Ammon's horn (tissue), 1 donor: ENCODE data around the gene DNAH6.
"Not testable (repeated sequence)": the region's sequence is repeated elsewhere in the genome, so short reads cannot be mapped to it uniquely, and the experiment has no call there.

Source experiments
- DNase-seq: peaks from one replicate; pipeline ENCODE4 v3.0.0-alpha.2; 2016; ENCODE audit warnings: low spot score

Gene DNAH6, protein sequence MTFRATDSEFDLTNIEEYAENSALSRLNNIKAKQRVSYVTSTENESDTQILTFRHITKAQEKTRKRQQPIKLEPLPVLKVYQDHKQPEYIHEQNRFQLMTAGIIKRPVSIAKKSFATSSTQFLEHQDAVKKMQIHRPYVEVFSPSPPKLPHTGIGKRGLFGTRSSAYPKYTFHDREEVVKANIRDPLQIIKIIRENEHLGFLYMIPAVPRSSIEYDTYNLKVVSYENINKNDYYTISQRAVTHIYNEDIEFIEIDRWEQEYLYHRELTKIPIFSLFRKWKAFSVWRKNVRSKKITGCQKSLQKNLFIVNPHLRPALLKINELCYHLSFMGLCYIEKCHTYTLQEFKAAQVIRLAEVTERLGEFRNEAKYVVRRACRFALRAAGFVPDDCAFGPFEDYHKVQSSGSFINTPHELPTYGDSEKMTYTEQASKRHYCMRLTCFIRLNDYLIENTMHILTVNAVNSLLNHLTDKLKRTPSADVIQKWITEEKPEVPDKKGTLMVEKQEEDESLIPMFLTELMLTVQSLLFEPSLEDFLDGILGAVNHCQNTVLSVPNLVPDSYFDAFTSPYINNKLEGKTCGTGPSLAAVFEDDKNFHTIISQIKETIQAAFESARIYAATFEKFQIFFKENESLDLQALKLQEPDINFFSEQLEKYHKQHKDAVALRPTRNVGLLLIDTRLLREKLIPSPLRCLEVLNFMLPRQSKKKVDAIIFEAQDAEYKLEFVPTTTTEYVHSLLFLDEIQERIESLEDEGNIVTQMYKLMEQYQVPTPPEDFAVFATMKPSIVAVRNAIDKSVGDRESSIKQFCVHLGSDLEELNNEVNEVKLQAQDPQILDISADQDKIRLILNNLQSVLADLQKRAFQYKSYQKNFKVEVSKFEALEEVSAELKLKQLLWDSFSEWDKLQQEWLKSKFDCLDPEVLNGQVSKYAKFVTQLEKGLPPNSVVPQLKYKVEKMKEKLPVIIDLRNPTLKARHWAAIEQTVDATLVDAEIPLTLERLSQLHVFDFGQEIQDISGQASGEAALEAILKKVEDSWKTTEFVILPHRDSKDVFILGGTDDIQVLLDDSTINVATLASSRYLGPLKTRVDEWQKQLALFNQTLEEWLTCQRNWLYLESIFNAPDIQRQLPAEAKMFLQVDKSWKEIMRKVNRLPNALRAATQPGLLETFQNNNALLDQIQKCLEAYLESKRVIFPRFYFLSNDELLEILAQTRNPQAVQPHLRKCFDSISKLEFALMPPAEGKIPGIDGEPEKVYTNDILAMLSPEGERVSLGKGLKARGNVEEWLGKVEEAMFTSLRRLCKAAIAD (N-terminal part only)

DNA sequence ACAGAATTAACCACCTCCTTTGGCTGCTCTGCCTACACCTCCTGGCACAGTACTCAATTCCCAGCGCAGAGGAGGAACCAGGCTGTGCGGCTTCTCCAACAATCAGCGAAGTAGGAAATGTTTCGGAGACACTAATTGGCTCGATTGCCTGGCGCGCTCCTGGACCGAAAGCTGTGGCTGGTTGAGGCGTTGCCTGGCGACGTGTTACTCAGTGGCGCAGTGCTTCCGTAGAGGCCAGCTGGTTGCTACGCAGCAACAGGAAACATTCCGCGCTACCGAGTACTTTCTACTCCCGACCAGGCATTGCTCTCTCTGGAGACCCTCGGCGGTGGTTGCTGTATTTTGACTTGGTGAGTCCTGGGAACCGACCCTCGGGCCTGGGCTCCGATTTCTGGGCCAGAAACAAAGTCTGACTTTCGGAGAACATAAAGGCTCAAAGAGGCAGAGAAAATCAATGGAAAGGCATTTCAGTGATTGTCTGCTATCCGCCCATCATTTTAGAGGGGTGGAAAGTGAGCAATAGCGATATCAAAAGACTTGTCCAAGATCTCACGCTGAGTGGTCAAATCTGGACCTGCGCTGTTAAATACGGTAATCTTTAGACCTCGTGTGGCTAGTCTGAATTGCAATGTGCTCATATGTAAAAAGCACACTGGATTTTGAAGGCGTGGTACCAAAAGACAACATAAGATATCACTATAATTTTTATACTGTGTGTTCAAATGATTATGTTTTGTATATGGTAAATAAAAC, at the start of gene DNAH6:
Gene DNAH6 (plus strand): TSS at position 265 of the 753 bp plus-strand sequence. CDS start 1,329 bp downstream, outside the sequence.
- peak; percentile 98 for DNase-seq

DNA sequence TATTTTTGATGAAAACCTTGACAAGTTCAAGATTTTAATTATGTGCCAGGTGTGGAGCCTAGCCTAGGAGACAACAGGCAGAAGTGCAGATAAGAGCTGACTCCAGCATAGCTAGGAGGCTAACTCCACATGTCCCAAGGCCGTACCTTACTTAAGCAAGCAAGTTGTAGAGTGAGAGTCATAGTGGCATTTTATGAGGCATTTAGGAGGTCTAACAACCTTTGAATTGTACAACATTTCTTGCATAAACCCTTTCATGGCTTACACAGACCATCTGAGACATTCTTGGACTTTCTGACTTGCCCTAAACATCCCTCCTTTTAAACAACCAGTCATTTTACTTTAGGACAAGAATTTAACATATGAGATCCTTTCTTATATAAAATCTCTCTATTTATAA, 48.9 kb upstream of the DNAH6 start:
- no peak for DNase-seq

DNA sequence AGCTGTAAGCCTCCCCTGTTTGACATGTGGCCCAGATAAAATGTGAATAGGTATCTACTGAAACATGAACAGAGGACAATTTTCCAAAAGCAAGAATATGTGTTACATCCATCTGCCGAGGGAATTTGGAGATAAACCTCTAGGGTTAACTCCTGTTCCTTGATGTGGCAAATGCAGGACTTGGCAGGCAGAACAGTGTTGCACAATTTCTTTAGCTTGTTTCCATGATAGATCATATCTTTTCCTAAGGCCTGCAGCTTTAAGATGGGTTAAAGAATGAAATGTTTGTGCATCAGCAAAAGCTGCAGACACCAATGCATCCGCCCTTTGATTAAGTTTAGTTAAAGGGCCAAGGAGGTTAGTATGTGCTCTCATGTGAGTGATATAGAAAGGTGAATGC, 43.9 kb upstream of the DNAH6 start:
- DNase-seq, result not testable (repeated sequence)

DNA sequence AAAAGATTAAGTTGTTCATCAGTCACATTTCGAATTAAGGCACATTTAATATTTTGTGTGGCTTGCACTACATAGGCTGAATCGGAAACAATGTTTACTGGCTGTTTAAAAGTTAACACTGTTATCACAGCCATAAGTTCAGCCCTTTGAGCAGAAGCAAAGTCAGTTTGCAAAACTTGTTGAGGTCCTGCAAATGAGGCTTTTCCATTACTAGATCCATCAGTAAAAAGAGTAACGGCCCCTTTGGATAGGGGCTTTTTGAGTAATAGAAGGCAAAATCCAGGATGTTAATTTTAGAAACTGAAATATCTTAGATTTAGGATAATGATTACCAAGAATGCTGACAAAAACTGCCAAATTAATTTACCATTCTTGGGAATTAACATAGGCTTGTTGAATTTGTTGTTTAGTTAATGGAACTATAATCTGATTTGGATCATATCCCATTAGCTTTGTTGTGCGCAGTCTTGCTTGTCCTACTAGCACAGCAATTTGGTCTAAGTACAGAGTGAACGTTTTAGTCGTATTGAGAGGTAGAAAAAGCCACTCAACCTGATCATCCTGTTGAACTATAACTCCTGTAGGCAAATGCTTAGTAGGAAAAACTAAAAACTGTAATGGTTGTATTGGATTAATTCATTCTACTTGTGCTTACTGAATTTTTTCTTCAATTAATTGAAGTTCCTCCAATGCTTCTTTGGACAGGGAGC, 43.3 kb upstream of the DNAH6 start:
- no peak for DNase-seq

DNA sequence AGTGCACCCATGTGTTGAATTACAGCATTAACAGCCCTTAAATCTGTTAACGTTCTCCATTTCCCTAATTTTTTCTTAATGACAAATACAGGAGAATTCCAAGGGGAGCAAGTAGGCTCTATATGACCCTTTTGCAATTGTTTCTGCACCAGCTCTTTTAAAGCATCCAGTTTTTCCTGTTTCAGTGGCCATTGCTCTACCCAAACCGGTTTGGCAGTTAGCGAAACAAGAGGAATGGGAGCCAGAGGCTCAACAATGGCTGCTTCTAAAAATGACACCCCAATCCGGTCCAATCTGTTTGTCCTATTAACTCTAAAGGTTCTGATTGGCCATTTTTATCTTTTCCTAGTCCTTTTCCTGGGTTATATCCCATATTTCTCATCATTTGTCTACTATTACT, 42.1 kb upstream of the DNAH6 start:
- no peak for DNase-seq

DNA sequence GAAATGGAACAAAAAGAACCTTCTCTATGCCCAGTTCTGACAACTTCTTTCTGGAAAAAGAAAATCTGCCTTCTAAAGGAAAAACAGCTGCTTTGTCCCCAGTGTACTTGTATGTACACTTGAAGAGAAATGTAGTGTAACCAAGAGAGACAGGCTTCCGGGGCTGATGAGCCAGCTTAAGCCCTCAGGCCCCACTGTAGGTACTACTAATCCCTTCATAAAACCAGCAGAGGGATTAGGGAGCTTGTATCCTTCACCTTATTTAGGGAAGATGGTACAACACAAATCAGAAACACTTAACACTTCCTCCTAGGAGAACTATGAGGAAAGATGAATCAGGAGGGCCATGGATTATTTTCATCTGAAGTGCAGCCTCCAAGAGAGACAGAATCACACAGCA, 38.4 kb upstream of the DNAH6 start:
- DNase-seq, result no peak

DNA sequence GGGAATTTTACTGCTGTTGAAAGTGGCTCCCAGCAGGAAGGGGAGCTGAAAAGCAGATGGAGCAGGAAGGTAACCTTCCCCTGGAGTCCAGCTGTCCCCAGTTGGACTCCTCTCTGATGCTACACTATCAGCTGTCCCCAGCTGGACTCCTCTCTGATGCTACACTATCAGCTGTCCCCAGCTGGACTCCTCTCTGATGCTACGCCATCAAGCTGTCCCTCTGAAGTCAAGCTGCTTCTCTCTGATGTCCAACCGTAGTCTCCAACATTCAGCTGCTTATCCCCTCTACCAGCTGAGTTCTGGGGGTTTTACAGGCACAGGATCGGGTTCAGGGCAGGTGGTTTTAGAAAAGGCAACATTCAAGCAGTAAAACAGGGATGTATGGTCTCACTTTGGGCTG, 37.4 kb upstream of the DNAH6 start:
- no peak for DNase-seq

DNA sequence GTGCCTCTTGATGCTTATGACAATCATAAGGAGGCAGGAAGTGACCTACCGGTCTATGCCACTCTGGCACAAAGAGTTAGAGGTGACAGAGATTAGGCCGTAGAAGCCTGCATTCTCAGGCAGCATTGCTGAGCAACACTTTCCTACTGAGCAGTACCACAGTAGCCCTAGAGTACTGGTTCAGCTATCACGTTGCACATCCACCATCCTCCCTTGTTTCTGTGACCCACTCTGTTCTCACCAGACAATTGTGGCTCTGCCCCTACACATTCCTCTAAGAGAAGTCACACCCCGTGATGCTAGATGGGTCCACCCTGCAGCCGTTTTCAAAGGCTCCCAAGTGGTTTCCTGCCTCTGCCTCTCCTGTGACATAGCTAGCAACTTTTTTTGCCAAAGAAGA, 34.6 kb upstream of the DNAH6 start:
- no peak for DNase-seq

DNA sequence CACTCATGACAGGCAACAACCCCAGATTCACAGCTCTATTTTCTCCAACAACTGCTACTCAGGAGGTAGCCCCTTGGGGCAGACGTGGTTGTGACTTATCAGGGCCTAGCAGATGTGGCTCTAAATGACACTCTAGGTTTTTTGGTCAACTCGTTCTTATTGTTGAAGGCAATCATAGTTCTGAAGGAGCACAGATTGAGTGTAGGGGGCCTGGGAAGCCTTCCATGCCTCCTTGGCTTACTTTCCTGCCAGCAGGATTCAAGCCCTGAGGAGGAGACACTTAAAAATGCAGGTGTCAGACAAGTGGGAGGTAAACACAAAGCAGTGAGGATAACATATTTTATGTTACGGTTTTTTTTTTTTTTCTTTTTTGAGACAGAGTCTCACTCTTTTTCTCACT, 33.7 kb upstream of the DNAH6 start:
- no peak for DNase-seq

DNA sequence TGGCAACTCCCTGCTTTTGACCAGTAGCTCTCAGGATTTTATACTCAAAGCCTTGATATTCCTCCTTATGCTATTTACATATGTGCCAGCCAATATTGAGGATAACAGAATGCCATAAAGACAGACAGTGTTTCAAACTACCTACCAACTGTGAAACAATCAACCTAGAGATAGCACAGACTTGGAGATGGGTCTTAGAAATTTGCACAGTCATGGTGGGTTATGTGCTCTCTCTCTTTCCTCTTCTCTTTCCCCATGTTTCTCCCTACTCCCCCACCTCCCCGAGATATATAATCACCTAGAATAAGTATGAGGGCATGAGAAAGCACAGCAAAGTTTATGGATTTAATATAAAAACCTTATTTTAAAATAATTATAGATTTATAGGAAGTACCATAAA, 33.0 kb upstream of the DNAH6 start:
- no peak for DNase-seq

DNA sequence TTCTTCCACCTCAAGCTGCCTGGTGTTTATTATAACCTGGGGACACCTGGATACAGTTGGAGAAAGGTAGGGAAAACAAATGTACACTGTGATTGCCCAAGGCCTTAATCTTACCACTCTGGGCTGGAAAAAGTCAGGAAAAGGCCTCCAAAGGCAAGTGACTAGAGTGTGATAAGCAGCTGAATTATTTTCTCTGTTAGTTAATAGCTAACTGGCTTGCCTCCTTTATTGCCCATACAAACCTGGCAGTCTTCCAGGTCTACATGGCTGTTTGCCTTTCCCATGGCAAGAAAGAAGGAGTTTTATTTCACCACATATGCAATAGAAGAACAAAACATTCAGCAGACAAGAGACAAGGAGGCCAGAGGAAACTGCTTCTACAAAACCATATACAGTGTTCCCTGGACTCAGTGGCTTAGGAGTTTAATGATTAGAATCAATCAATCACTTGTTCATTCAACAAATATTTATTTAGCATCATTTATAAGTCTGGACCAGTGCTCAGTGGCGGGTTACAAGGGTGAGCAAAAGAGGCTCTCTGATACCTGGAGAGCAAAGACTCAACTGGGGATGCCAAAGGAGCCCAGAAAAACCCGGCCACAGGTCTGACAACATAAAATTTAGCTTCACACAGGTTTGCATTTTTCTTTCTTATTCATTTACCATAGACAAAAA, 29.7 kb upstream of the DNAH6 start:
- DNase-seq, result no peak

DNA sequence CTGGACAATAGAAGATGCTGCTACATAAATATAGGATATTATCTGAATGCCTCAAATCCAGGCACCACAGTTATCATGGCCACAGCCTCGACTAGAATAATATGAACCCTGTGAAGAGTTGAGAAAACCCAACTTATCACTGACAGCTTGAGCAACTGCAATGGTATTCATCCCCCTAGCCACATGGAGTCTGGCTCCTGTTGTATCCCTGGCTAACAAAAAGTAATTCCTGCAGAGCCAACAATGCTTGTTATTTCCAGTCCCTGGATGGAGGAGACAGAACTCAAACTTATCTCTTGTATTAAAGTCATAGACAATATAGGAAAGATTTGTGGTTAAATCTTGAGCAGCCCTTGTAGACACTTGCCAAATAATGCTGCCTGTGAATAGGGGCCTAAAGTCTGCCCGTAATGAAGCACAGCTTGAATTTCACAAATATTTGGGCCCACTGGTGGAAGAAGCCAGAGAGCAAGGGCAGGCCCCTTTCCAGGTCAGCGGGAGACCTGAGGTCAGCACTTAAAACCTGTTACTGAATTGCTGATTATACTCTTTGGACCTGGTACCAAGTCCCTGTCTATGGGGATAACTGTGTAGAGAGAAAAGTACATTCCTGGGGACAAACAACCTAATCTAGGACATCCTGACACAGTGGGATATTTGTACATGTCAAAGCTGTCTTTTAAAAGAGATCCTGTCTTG, 28.9 kb upstream of the DNAH6 start:
- DNase-seq, result no peak

DNA sequence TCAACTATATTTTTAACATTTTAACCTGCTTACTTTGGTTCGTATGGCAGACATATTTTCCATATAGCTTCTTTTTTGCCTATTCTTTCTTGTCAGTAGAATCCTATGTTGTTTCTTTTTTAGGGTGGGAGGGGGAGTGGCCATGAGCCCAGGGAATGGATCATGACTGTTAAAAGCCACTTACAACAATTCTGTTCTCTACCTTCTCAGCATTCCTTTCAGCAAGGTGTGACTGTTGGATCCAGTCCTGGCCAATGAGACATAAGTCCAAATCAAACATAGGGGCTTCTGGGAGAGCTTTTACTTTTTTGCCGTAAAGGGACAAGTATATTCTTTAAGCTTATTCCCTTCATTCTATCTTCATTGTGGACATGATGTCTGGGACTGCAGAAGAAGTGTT, 25.0 kb upstream of the DNAH6 start:
- DNase-seq, result no peak

DNA sequence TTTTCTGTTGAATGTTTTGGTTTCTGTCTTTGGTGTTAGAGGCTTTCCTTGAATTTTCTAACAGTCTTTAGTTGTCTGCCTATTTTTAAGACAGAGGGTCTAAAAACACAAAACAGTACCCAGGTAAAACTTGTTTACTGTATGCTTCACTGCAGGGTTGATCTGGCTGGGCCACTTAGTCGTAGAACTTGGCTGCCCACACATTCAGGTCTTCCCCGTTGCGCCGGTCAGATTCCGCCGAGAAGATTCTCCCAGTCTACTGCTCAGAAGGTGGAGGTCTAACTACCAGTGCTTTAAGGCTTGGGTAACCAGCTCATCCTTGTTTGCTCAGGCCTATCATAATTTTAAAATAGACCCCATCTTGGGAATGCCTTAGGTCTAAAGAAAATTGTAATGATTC, 24.6 kb upstream of the DNAH6 start:
- DNase-seq, result no peak

DNA sequence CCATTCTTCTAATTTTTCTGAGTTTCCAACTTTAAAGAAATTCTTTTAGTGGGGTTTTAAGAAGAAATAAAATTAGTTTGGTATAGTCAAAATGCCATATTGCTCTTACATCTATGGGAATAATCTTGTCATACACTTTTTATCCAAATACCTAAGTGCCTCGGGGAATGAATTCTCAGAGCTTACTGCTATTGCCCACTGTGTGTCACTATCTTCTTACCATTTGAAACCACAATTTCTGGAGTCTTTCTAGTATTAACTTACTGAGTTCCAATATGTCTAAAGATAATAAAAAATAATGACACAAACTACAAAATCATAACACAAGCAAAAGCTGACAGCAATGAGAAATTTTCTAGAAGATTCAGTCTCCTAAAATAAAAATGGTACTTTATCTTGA, 23.7 kb upstream of the DNAH6 start:
- no peak for DNase-seq

DNA sequence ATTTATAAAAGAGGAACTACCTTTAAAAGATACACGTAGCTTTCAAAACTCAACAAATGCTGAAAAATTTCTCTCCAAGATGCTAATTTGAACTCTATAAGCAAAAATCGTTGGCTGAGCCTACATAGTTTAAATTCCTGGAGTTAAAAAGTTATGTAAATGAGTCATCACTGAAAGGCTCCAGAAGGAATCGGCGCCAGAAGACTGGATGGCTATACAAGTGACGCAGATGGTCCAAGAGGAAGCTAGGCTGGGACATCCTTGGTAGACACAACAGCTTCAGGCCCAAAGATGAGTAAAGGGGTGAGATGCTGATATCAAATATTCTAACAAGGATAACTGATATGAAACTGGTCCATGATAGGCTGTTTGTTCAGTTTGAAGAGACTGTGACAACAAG, 22.8 kb upstream of the DNAH6 start:
- no peak for DNase-seq

DNA sequence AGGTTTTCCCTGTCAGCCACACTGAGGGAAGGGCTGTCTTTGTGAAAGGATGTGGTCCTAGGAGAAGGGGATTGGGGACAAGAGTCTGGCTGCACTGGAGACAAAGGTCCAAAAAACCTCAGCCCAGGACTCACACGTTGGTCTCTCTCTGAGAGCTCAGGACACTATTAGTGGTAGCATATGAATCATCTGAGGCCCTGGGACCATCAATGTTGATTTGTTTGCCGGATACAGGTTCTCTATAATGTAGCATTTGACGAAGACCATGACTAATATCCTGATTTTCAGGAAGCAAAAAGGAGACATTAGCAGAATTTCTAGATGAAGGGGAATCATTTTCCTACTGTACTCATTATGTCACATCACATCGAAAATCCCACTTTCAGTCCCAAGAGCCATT, 22.2 kb upstream of the DNAH6 start:
- no peak for DNase-seq

DNA sequence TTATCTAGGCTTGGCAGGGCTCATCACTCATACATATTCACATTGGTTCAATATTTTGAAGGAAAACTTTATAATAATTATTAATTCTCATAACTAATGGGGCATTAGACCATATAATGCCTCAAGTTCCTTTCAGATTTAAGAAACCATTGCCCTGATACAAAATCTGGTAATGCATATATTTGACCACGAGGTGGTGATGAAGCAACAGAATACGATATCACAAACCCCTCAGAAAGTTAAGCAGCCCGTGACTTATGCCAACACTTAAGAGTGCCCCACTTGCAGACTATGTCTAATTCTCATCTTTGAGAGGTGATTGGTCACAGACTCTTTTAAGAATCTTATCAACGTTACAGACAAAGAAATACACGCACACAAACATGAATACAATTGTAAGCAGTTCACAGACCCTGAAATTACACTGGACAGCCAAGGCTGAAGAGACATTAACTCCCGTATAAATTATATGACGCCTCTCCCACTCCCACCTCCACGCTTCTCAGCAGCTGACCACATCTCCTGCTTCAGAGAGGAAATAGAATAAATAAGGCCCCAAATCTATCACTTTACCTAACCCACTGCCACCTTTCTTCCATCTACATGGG, 20.7 kb upstream of the DNAH6 start:
- DNase-seq, result peak; percentile 78

DNA sequence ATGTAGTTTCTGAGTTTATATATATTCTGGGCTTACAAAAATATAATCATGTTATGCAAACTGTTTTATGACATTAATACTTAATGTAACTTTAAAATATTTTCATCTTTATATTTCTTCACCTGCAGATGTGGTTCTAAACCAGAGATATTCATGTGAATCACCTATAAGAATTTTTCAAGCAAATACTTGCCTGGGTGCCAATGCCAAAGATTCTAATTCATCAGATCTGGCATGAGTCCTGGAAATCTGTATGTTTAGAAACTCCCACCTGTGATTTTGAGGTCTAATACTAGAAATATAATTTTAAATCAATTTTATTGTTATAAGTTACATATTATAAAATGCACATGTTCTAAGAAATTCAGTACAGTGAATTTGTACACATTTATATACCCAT, 19.9 kb upstream of the DNAH6 start:
- DNase-seq, result no peak
